ENCODE data around the gene BAX.

GRCh38 chr19:48959341-48960239, 4.9 kb downstream of the BAX start:
- TF ChIP-seq CTCF (IDR thresholded peaks at IDR 0.05) (no peak), POLR2A (IDR thresholded peaks at IDR 0.05) (no peak), EP300 (IDR thresholded peaks at IDR 0.05) (no peak)

Measured in tibial nerve (tissue), 4 donors.